HG03139 (cell line): Measurements from ENCODE around the gene GP1BB.

Experiments
- ATAC-seq: cut with Tn5 transposase; IDR thresholded peaks from one replicate; pipeline ENCODE4 v1.9.1; 2021; ENCODE audit not compliant: unreplicated experiment

Gene GP1BB

DNA sequence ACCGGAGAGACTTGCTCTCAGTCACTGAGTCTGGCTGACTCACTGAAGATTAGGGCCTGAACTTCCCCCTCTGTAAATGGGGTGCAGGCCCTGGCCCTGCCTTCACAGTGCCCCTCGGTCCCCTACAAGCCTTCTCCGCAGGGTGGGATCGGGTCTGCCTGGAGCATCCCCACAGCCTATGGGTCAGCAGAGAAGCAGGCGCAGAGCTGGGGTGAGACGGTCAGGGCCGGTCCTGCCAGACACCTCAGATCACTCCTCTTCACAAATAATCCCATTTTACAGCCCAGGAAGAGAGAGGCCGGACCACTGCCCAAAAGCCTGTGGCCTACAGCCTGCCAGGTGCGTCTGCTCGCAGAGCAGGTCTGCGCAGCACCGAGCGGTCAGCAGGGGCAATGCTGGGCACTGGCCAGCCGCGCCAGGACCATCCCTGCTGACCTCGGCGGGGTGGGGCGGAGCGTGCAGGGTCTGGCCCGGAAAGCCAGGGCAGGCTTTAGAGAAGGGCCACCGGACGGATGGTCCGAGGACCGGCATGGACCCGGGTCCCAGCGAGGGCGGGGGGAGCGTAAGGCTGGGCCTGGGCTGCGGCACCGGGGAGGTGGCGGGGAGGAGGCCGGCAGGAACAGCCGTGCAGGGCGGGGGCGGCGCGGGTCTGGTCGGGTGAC lies 9.6 kb upstream of the GP1BB start:
- no peak for ATAC-seq

DNA sequence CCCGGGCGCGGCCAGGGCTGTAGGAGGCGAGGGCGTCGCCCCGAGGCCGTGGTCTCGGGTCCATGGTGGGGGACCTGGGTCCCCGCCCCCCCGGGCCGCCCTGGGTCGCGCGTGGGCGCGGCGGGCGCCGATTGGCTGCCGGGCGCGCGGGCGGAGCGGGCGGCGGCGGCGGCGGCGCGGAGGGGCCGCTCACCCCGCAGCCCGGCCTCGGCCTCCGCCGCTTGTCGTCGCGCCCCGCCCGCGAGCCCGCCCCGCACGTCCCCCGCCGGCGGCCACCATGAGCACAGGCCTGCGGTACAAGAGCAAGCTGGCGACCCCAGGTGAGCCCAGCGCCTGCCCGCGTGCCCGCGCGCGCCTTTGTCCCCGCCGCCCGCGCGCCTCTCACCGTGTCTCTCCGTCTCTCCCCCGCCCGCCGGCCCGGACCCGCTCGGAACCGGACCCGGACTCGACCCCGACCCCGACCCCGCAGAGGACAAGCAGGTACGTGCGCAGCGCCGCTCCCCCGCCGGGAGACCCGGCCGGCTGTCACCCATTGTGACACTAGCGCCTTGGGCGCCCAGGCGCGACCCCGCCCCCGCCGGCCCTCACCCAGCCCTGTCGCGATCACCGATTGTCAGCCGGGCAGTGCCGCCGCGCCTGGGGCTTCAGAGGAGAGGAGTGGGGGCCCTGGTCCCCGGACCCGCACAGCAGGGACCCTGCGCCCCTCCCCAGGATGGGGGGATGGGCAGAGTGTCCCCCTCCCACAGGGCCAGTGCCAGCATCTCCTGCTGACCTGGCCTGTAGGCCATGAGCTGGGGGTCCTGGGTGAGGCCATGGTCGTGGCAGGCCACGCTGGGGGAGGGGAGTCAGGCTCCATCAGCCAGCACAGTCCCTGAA lies 8.8 kb upstream of the GP1BB start, which contains the start of gene SEPTIN5:
TSS of gene SEPTIN5 (plus strand) at position 192 of the 876 bp plus-strand sequence. CDS start at position 278, 86 bp downstream.
- ATAC-seq: no peak

- ATAC-seq: no peak
Measured at GRCh38 chr22:19715188-19715930, 8.0 kb upstream of the GP1BB start.

GRCh38 chr22:19716041-19716828 lies 7.1 kb upstream of the GP1BB start:
- no peak for ATAC-seq

DNA sequence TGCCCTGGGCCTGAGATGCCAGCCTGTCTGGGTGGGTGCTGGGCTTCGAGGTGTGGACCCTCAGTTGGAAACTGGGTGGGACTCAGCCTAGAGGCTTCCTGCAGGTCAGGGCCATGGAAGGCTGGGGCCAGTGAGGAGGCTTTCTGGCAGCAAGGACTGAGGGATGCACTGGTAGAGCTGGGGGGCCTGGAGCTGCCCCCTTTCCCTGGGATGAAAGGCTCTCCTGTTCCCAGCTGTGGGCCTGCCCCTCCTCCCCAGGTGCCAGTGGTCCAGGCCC lies 6.6 kb upstream of the GP1BB start:
- no peak for ATAC-seq

GRCh38 chr22:19717181-19717580 lies 6.2 kb upstream of the GP1BB start:
- no peak for ATAC-seq

- no peak for ATAC-seq
Measured at GRCh38 chr22:19717691-19718455, 5.5 kb upstream of the GP1BB start.

GRCh38 chr22:19718456-19719049 lies 4.8 kb upstream of the GP1BB start:
- ATAC-seq: no peak

DNA sequence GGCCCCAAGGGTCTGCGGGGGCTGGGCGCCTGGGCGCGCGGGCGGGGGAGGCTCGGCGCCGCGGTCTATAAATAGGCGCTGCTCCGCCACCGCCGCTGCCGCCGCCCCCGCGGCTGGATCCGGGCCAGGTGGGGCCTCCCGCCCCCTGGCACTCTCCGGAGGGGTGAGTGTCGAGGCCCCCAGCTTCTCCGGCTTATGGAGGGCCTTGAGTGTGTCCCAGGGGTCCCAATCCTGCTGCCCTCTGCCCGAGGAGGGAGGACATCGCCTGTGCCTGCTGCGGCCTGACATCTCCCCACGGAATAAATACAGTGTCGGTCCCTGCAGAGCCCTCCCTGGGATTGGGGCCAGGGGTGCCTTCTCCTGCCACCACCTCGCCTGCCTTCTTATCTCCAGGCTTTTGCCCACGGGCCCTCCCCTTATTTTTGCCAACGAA lies 4.3 kb upstream of the GP1BB start:
- ATAC-seq: no peak

DNA sequence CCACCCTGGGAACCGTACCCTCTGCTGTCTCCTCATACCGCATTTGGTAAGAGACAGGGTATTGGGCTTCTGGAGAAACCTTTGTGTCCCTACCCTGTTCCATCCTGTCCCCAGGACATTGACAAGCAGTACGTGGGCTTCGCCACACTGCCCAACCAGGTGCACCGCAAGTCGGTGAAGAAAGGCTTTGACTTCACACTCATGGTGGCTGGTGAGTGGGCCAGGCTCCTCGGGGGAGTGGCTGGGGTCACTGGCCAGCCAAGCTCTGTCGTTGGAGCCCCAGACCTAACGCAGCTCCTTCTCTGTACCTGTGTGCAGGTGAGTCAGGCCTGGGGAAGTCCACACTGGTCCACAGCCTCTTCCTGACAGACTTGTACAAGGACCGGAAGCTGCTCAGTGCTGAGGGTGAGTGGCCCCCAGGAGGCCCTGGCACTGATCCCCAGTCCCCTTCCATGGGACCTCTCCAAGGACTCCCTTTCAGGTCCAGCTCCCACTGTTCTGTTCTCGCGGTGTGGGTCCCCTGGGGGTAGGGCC lies 3.8 kb upstream of the GP1BB start:
- no peak for ATAC-seq

GRCh38 chr22:19720150-19720827 lies 3.0 kb upstream of the GP1BB start:
- ATAC-seq: no peak

DNA sequence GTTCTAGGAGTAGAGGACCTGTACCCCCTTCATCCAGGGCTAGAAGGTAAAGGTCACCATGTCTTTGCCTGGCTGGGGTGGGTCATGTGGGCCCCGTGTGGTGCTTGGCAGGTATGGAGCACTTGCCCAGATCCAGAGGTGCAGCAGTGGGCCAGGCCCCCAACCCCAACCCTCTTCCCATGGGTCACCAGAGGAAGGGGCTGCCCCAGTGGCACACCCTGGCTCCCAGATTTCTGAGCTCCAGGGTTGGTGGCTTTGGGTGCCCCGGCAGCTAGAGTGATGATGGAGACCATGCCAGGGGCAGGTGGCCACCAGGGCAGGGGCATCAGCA lies 2.4 kb upstream of the GP1BB start:
- ATAC-seq: no peak

GRCh38 chr22:19721330-19722177 lies 1.8 kb upstream of the GP1BB start:
- no peak for ATAC-seq

GRCh38 chr22:19722178-19722981 lies 959 bp upstream of the GP1BB start:
- ATAC-seq: no peak

GRCh38 chr22:19722982-19723231 lies 432 bp upstream of the GP1BB start:
- ATAC-seq: no peak

GRCh38 chr22:19723983-19724827 lies 866 bp downstream of the GP1BB start:
- no peak for ATAC-seq
